Trophoblast cell (in vitro differentiated cells and primary cell): ENCODE measurements around the gene AIRE.

Source experiments
- DNase-seq, 2 donors: peaks; one replicate each; pipeline ENCODE4 v3.0.0-alpha.2; 2016
- H2AFZ ChIP-seq: 2 replicates; pipeline ENCODE4 v1.6.1; 2013; ENCODE audit warnings: low read length, moderate library complexity, mild to moderate bottlenecking; ENCODE audit not compliant: insufficient read depth, poor library complexity
- H2AK5ac ChIP-seq: 2 replicates; pipeline ENCODE4 v1.6.1; 2013; ENCODE audit warnings: mild to moderate bottlenecking, low read length
- H2BK120ac ChIP-seq: 2 replicates; pipeline ENCODE4 v1.6.1; 2013; ENCODE audit warnings: low read length, mild to moderate bottlenecking, moderate library complexity; ENCODE audit not compliant: insufficient read depth, poor library complexity
- H2BK12ac ChIP-seq: 2 replicates; pipeline ENCODE4 v1.6.1; 2013; ENCODE audit warnings: mild to moderate bottlenecking, low read length, moderate library complexity
- H2BK5ac ChIP-seq: 2 replicates; pipeline ENCODE4 v1.6.1; 2013; ENCODE audit warnings: low read length, low read depth, moderate library complexity, mild to moderate bottlenecking; ENCODE audit not compliant: poor library complexity
- H3K14ac ChIP-seq: 2 replicates; pipeline ENCODE4 v1.6.1; 2013; ENCODE audit warnings: mild to moderate bottlenecking, low read length
- H3K18ac ChIP-seq: 2 replicates; pipeline ENCODE4 v1.6.1; 2013; ENCODE audit warnings: mild to moderate bottlenecking, low read length
- H3K23ac ChIP-seq: 2 replicates; pipeline ENCODE4 v1.6.1; 2013; ENCODE audit warnings: low read length
- H3K27ac ChIP-seq: 2 replicates; pipeline ENCODE4 v1.5.1; 2013; ENCODE audit warnings: low read depth, mild to moderate bottlenecking, inconsistent platforms, low read length, moderate library complexity
- H3K27me3 ChIP-seq: 2 replicates; pipeline ENCODE4 v1.6.1; 2013; ENCODE audit warnings: inconsistent platforms, mild to moderate bottlenecking, low read length, moderate library complexity; ENCODE audit not compliant: insufficient read depth
- H3K36me3 ChIP-seq, 2 experiments: 1 replicate in 1 of 2; 2 replicates in 1 of 2; pipeline ENCODE4 v1.6.1; 2013; ENCODE audit warnings: low read length in 2 of 2, mild to moderate bottlenecking in 2 of 2, moderate library complexity in 1 of 2; ENCODE audit not compliant: insufficient read depth in 2 of 2, control insufficient read depth in 1 of 2
- H3K4ac ChIP-seq: 2 replicates; pipeline ENCODE4 v1.6.1; 2013; ENCODE audit warnings: low read depth, mild to moderate bottlenecking, low read length, moderate library complexity
- H3K4me1 ChIP-seq, 2 experiments: 1 replicate in 1 of 2; 2 replicates in 1 of 2; pipeline ENCODE4 v1.6.1; 2013; ENCODE audit warnings: low read length in 2 of 2, mild to moderate bottlenecking in 2 of 2, moderate library complexity in 1 of 2; ENCODE audit not compliant: insufficient read depth in 2 of 2, control insufficient read depth in 1 of 2
- H3K4me2 ChIP-seq: 2 replicates; pipeline ENCODE4 v1.6.1; 2013; ENCODE audit warnings: inconsistent platforms, mild to moderate bottlenecking, low read length, moderate library complexity
- H3K4me3 ChIP-seq: 2 replicates; pipeline ENCODE4 v1.5.1; 2013; ENCODE audit warnings: mild to moderate bottlenecking, low read depth, low read length, inconsistent platforms
- H3K79me1 ChIP-seq: one replicate; pipeline ENCODE4 v1.6.1; 2013; ENCODE audit warnings: low read length
- H3K79me2 ChIP-seq: 2 replicates; pipeline ENCODE4 v1.6.1; 2013; ENCODE audit warnings: low read length, mild to moderate bottlenecking; ENCODE audit not compliant: control insufficient read depth, insufficient read depth, poor library complexity
- H3K9ac ChIP-seq: 2 replicates; pipeline ENCODE4 v1.6.1; 2013; ENCODE audit warnings: mild to moderate bottlenecking, low read length
- H3K9me3 ChIP-seq: 2 replicates; pipeline ENCODE4 v1.6.1; 2013; ENCODE audit warnings: low read depth, mild to moderate bottlenecking, control low read depth, inconsistent platforms, low read length; ENCODE audit not compliant: insufficient read depth
- H4K12ac ChIP-seq: 2 replicates; pipeline ENCODE4 v1.6.1; 2013; ENCODE audit warnings: low read depth, mild to moderate bottlenecking, low read length, moderate library complexity
- H4K8ac ChIP-seq: 2 replicates; pipeline ENCODE4 v1.6.1; 2013; ENCODE audit warnings: low read depth, mild to moderate bottlenecking, low read length, moderate library complexity
- H4K91ac ChIP-seq: one replicate; pipeline ENCODE4 v1.6.1; 2013; ENCODE audit warnings: low read depth, mild to moderate bottlenecking, low read length, moderate library complexity
- WGBS: extraction: QIAGEN DNeasy Blood & Tissue Kit; methylation state at CpG from one replicate; pipeline ENCODE4 v1.1.7; 2013; ENCODE audit warnings: missing lambda C conversion rate; ENCODE audit not compliant: insufficient read length, insufficient coverage; ENCODE audit errors: extremely low coverage; 5-methylcytosine and 5-hydroxymethylcytosine counted together

AIRE gene

DNA sequence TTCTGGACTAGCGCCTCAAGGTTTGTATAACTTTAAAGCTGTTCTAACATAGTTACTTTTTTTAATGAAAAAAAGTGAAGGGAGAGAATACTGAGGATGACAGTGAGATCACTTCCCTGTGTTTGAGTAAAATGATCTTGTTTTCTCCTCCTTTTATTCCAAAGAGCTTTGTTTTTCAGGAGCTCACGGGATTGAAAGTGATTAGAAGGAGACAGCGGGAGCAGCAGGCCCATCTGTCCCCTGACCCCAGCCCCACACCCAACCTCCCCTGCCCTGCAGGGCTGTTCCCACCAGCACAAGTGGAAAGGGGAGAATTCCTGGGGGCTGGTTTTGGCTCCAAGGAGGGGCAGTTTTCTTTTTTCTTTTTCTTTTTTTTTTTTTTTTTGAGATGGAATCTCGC lies 21.9 kb upstream of the AIRE start:
- no peaks in the 10 kb centered on the region for H3K79me1 ChIP-seq
- no CpG with 5 or more reads among the region's 4 CpGs for WGBS
- no peak overlapping the region for H2BK5ac ChIP-seq
- no peaks in the 10 kb centered on the region for H3K36me3 ChIP-seq
- no peak overlapping the region for H4K91ac ChIP-seq
- no peak overlapping the region for H3K18ac ChIP-seq
- H2AK5ac ChIP-seq, result no peak overlapping the region
- H3K4me3 ChIP-seq, result no peak overlapping the region
- no peak overlapping the region for H3K4ac ChIP-seq
- no peak overlapping the region for H4K8ac ChIP-seq
- no peak overlapping the region for H2AFZ ChIP-seq
- H2BK120ac ChIP-seq, result no peak overlapping the region
- no peaks in the 10 kb centered on the region for H3K9me3 ChIP-seq
- no peak overlapping the region for H3K27ac ChIP-seq
- H3K14ac ChIP-seq, result no peak overlapping the region
- H3K23ac ChIP-seq, result no peak overlapping the region
- no peak overlapping the region for H3K4me2 ChIP-seq
- H3K4me1 ChIP-seq, result peaks cover 5 to 6% of the 10 kb centered on the region in 2 experiments
- no peaks in the 10 kb centered on the region for H3K79me2 ChIP-seq
- no peak overlapping the region for H3K9ac ChIP-seq
- no peak for DNase-seq
- H4K12ac ChIP-seq, result no peak overlapping the region
- H3K27me3 ChIP-seq, result no peaks in the 10 kb centered on the region
- no peak overlapping the region for H2BK12ac ChIP-seq

DNA sequence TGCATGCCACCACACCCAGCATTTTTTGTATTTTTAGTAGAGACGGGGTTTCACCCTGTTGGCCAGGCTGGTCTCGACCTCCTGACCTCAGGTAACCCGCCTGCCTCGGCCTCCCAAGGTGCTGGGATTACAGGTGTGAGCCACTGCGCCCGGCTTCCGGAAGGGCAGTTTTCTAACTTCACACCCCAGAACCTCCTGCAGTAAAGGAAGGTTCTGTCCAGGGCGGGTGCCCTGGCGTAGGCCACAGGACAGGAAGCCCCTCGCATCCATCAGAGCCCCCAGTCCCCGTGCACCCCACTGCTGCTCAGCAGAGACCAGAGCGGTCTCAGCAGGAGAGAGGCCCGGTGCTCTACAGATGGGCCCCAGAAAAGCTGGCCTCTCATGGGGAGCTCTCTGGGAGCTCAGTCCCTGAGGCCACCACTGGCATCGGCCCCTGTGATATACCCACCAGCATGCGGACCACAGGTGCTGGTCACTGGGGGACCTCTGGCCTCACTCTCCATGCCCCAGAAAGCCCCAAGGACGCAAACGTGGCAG lies 19.9 kb upstream of the AIRE start:
- Histone ChIP-seq H2AFZ (no peak overlapping the region), H3K14ac (no peak overlapping the region), H3K27me3 (no peaks in the 10 kb centered on the region), H3K4ac (no peak overlapping the region), H4K91ac (no peak overlapping the region), H3K27ac (no peak overlapping the region), H3K4me1 (peaks cover 5 to 6% of the 10 kb centered on the region in 2 experiments), H2BK5ac (no peak overlapping the region), H3K9ac (no peak overlapping the region), H3K4me3 (no peak overlapping the region), H2BK120ac (no peak overlapping the region), H2BK12ac (no peak overlapping the region), H3K9me3 (no peaks in the 10 kb centered on the region), H3K36me3 (no peaks in the 10 kb centered on the region), H4K12ac (no peak overlapping the region), H3K23ac (no peak overlapping the region), H3K79me1 (no peaks in the 10 kb centered on the region), H4K8ac (no peak overlapping the region), H3K79me2 (no peaks in the 10 kb centered on the region), H3K4me2 (no peak overlapping the region), H3K18ac (no peak overlapping the region), H2AK5ac (no peak overlapping the region)
- DNase-seq, result no peak
- no CpG with 5 or more reads among the region's 17 CpGs for WGBS

DNA sequence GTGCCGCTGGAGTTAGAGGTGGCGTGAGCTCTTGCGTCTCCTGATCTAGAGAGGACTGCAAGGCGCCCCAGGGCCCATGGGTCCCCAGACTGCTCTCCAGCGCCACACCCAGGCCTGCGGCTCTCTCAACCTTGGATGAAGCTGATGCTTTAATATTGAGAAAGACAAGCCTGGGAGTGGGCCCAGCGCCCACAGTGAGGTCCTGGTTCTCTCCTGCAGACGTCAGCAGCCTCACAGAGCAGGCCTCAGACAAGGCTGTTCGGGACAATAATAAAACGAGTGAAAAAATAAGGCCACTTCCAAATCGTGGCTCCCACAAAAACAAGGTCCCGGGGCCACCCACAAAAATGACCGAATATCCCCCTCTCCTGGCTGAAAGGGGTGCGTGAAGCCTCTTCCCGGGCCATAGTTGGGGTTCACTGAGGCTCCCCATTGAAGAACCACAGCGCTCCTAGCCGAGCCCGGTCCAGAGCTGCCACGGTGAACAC lies 18.0 kb upstream of the AIRE start:
- Histone ChIP-seq H4K91ac (no peak overlapping the region), H2AK5ac (no peak overlapping the region), H3K4me3 (no peak overlapping the region), H3K4me1 (peaks cover 5 to 6% of the 10 kb centered on the region in 2 experiments), H3K27ac (no peak overlapping the region), H3K27me3 (no peaks in the 10 kb centered on the region), H4K8ac (no peak overlapping the region), H2BK120ac (no peak overlapping the region), H3K36me3 (no peaks in the 10 kb centered on the region), H4K12ac (no peak overlapping the region), H3K79me2 (no peaks in the 10 kb centered on the region), H3K14ac (no peak overlapping the region), H3K79me1 (no peaks in the 10 kb centered on the region), H3K9ac (no peak overlapping the region), H3K4me2 (no peak overlapping the region), H3K9me3 (no peaks in the 10 kb centered on the region), H2BK5ac (no peak overlapping the region), H3K23ac (no peak overlapping the region), H3K18ac (no peak overlapping the region), H3K4ac (no peak overlapping the region), H2BK12ac (no peak overlapping the region), H2AFZ (no peak overlapping the region)
- WGBS, result no CpG with 5 or more reads among the region's 19 CpGs
- DNase-seq, result no peak

DNA sequence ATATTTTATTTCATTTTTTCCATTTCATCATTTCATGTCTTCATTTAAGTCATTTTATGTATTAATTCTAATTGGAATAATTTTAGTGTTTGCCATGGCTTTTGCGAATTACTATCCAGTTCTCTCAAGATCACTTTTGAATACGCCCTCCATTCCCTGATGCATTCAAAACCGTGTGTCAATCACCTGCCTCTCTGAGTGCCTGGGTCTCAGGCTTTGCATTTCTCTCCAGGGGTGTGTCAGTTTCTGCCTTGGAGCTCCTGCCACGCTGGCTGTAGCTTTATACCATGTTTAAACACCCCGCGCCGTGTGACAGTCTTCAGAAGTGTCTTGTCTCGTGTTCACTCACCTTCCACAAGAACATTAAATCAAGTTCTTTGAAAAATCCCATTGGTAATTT lies 16.6 kb upstream of the AIRE start:
- no peak overlapping the region for H2AFZ ChIP-seq
- no peaks in the 10 kb centered on the region for H3K4me1 ChIP-seq
- H3K14ac ChIP-seq, result no peak overlapping the region
- H3K4ac ChIP-seq, result no peak overlapping the region
- no peaks in the 10 kb centered on the region for H3K36me3 ChIP-seq
- H3K18ac ChIP-seq, result no peak overlapping the region
- no peaks in the 10 kb centered on the region for H3K27me3 ChIP-seq
- H3K23ac ChIP-seq, result no peak overlapping the region
- H3K79me2 ChIP-seq, result no peaks in the 10 kb centered on the region
- no peak overlapping the region for H2BK12ac ChIP-seq
- H2AK5ac ChIP-seq, result no peak overlapping the region
- H2BK5ac ChIP-seq, result no peak overlapping the region
- H3K4me3 ChIP-seq, result no peak overlapping the region
- no peak overlapping the region for H3K9ac ChIP-seq
- H3K9me3 ChIP-seq, result no peaks in the 10 kb centered on the region
- no peak overlapping the region for H4K12ac ChIP-seq
- H4K91ac ChIP-seq, result no peak overlapping the region
- no peak overlapping the region for H3K27ac ChIP-seq
- H4K8ac ChIP-seq, result no peak overlapping the region
- H2BK120ac ChIP-seq, result no peak overlapping the region
- no peak for DNase-seq
- H3K4me2 ChIP-seq, result no peak overlapping the region
- H3K79me1 ChIP-seq, result no peaks in the 10 kb centered on the region
- no CpG with 5 or more reads among the region's 8 CpGs for WGBS
